ENCODE data around the gene RPS21. TPM values are rescaled to one million over a fixed set of nuclear protein-coding genes. Genes with fewer than 3 reads are reported as not detected.

The RPS21 gene
- total and polyA plus RNA-seq, 2 experiments from 2014 or later, result 378 to 839 TPM

DNA sequence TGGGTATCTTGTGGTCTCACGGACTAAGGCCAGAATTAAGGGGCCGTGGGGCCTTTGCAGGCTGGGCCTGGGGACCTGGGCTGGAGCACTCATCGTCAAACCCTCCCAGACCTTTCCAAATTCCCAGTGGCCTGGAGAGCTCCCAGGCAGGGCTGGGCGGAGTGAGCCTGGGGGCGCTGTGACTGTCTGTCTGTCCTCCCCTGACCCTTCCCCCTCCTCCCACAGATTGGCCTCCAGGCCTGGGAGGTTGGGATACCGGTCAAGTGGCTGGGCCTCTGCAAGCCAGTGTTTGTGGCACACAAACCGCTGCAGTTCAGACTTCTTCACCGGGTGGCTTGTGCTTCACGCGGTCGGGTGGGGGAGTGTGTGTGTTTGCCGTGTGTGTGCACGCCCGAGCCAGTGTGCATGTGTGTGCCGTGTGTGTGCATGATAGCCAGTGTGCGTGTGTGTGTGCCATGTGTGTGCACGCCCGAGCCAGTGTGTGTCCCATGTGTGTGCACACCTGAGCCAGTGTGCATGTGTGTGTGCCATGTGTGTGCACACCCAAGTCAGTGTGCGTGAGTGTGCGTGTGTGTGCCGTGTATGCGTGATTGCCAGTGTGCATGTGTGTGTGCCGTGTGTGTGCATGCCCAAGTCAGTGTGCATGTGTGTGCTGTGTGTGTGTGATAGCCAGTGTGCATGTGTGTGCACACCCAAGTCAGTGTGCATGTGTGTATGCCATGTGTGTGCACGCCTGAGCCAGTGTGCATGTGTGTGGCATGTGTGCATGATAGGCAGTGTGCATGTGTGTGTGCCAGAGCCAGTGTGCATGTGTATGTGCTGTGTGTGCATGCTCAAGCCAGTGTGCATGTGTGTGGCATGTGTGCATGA is 34.2 kb downstream of the RPS21 start:
- no peak for DNase-seq (ENCODE audit: low read depth in 1 of 2, low spot score in 1 of 2)
- TF ChIP-seq, protein P1, sequence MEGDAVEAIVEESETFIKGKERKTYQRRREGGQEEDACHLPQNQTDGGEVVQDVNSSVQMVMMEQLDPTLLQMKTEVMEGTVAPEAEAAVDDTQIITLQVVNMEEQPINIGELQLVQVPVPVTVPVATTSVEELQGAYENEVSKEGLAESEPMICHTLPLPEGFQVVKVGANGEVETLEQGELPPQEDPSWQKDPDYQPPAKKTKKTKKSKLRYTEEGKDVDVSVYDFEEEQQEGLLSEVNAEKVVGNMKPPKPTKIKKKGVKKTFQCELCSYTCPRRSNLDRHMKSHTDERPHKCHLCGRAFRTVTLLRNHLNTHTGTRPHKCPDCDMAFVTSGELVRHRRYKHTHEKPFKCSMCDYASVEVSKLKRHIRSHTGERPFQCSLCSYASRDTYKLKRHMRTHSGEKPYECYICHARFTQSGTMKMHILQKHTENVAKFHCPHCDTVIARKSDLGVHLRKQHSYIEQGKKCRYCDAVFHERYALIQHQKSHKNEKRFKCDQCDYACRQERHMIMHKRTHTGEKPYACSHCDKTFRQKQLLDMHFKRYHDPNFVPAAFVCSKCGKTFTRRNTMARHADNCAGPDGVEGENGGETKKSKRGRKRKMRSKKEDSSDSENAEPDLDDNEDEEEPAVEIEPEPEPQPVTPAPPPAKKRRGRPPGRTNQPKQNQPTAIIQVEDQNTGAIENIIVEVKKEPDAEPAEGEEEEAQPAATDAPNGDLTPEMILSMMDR (IDR thresholded peaks at IDR 0.05; ENCODE audit: low read depth, low read length), result no peak
- H3K4me1 ChIP-seq (ENCODE audit: low read depth), result no peaks in the 10 kb centered on the region
- H3K27ac ChIP-seq, result no peak overlapping the region
- H3K9me3 ChIP-seq (ENCODE audit: low read depth), result no peaks in the 10 kb centered on the region
- H3K36me3 ChIP-seq, result no peaks in the 10 kb centered on the region
- no peaks in the 10 kb centered on the region for H3K27me3 ChIP-seq
- H3K4me3 ChIP-seq, result no peak overlapping the region

DNA sequence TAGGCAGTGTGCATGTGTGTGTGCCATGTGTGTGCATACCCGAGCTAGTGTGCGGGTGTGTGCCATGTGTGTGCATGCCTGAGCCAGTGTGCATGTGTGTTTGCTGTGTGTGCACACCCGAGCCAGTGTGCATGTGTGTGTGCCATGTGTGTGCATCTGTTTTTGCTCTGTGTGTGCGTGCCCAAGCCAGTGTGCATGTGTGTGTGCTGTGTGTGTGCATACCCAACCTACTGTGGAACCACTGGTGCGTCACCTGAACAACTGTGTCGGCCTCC is 34.8 kb downstream of the RPS21 start:
- Histone ChIP-seq H3K27me3 (no peaks in the 10 kb centered on the region), H3K9me3 (ENCODE audit: low read depth) (no peaks in the 10 kb centered on the region), H3K4me3 (no peak overlapping the region), H3K4me1 (ENCODE audit: low read depth) (peaks cover 1% of the 10 kb centered on the region), H3K36me3 (no peaks in the 10 kb centered on the region), H3K27ac (no peak overlapping the region)
- TF ChIP-seq, protein P1 (IDR thresholded peaks at IDR 0.05; ENCODE audit: low read depth, low read length), result no peak
- no peak for DNase-seq (ENCODE audit: low read depth in 1 of 2, low spot score in 1 of 2)

DNA sequence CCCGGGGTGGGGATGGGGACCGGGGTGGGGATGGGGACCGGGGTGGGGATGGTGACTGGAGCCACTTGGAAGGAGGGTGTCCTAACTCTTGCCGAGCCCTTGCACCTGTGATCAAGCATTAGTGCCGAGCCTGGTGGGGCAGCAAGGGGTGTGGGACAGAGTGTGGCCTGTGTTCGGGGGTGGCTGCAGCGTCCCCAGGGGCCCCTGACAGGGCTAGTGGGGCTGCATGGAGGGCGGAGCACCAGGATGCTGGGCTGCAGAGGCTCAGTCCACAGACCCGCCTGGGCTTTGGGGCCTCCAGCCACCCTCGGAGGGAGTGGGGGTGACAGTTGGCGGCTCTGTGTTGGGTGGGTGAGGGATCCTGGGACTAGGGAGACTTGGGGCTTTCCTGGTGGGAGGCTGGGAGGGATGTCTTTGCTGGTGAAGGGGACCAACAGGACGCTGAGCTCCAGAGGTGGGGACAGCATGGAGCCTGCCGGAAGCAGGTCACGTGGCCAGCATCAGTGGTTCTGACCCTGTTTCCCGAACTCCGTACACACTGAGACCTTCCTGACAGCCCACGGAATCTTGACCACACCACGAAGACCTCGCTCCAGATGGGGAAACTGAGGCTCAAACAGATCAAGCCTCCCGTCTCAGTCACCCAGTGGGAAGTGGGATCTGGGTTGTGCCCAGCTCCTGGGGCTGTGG is 35.9 kb downstream of the RPS21 start:
- Histone ChIP-seq H3K27ac (no peak overlapping the region), H3K4me3 (no peak overlapping the region), H3K27me3 (no peaks in the 10 kb centered on the region), H3K4me1 (ENCODE audit: low read depth) (peaks cover 10% of the 10 kb centered on the region), H3K36me3 (no peaks in the 10 kb centered on the region), H3K9me3 (ENCODE audit: low read depth) (no peaks in the 10 kb centered on the region)
- no peak for DNase-seq (ENCODE audit: low read depth in 1 of 2, low spot score in 1 of 2)
- TF ChIP-seq, protein P1 (IDR thresholded peaks at IDR 0.05; ENCODE audit: low read depth, low read length), result no peak

DNA sequence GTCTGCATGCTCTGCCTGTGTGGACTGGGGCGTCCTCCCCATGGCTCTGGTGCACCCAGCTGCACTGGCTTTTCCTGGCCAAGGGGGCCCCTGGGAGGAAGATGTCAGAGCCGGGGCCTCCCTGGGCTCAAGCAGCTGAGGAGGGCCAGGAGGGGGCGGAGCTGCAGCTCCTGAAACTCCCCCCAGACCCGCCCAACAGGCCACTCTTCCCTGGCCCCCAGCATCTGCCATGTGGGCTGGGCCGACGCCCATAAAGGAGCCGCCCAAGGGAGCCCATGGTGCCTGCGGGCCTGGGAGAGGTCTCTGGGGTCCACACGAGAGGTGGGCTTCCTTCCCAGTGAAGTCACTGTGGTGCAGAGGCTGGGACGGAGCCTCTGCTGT is 36.4 kb downstream of the RPS21 start:
- H3K4me1 ChIP-seq (ENCODE audit: low read depth), result peaks cover 10% of the 10 kb centered on the region
- no peaks in the 10 kb centered on the region for H3K27me3 ChIP-seq
- DNase-seq (ENCODE audit: low read depth in 1 of 2, low spot score in 1 of 2), result no peak
- no peak overlapping the region for H3K27ac ChIP-seq
- TF ChIP-seq, protein P1 (IDR thresholded peaks at IDR 0.05; ENCODE audit: low read depth, low read length), result no peak
- H3K36me3 ChIP-seq, result no peaks in the 10 kb centered on the region
- H3K4me3 ChIP-seq, result no peak overlapping the region
- H3K9me3 ChIP-seq (ENCODE audit: low read depth), result no peaks in the 10 kb centered on the region

DNA sequence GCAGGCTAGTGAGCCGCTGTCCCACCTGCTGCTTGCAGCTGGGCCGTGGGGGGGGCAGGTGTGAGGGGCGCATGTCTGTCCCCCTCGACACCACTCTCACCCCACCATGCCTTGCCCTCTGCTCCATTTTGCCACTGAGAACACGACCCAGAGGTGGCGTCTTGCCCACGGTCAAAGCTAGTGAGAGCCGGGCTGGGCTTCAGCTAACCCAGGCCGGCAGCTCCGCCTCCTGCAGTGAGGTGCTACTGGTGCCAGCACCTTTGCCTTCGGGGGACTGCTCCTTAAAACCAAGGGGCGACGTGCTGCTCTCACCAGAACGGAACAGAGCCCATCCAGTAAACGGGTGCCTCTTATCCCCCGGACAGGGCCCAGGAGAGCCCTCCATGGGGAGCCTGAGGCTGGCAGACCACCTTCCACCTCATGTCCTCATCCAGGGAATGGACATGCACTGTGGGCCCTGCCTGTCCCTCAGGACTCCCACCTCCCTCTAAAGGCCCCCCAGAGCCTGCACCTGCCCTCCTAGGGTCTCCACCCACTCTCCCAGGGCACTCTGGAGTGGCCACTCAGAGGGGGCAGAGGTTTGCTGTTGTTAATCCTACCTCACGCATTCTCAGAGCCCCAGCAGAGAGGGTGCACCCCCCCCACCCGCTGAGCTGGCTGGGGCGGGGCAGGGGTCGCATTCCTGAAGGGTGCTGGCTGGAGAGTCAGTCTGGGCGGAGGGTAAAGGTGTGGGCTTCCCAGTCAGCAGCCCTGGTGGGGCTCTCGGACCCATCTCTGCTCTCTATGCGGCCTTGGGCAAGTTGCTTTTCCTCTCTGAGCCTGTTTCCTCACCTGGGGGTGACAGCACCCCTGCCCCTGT is 37.6 kb downstream of the RPS21 start:
- H3K27me3 ChIP-seq, result no peaks in the 10 kb centered on the region
- DNase-seq (ENCODE audit: low read depth in 1 of 2, low spot score in 1 of 2), result no peak

More for the DNA sequence above, 37.6 kb downstream of the RPS21 start:
- Histone ChIP-seq H3K4me3 (no peak overlapping the region), H3K36me3 (no peaks in the 10 kb centered on the region), H3K9me3 (ENCODE audit: low read depth) (no peaks in the 10 kb centered on the region), H3K27ac (no peak overlapping the region), H3K4me1 (ENCODE audit: low read depth) (peaks cover 10% of the 10 kb centered on the region)
- TF ChIP-seq, protein P1 (IDR thresholded peaks at IDR 0.05; ENCODE audit: low read depth, low read length), result no peak

Measured in cardiac muscle cell (in vitro differentiated cells and primary cell).